ENCODE measurements around the gene STAT4.

STAT4 gene

GRCh38 chr2:191032588-191033429 lies 118.0 kb downstream of the STAT4 start:
- no peak overlapping the region for H3K4me3 ChIP-seq (ENCODE audit: low read depth, low read length)
- no peak for TF ChIP-seq CTCF (IDR thresholded peaks at IDR 0.05; ENCODE audit: low read depth, low read length)

GRCh38 chr2:191031256-191031655 lies 119.5 kb downstream of the STAT4 start:
- no peak for TF ChIP-seq CTCF (IDR thresholded peaks at IDR 0.05; ENCODE audit: low read depth, low read length)
- no peak overlapping the region for H3K4me3 ChIP-seq (ENCODE audit: low read depth, low read length)

GRCh38 chr2:191030521-191031154 lies 120.2 kb downstream of the STAT4 start:
- peak; percentile 42 for TF ChIP-seq CTCF (IDR thresholded peaks at IDR 0.05; ENCODE audit: low read depth, low read length)
- no peak overlapping the region for H3K4me3 ChIP-seq (ENCODE audit: low read depth, low read length)

GRCh38 chr2:191029280-191029950 lies 121.4 kb downstream of the STAT4 start:
- H3K4me3 ChIP-seq (ENCODE audit: low read depth, low read length): no peak overlapping the region
- no peak for TF ChIP-seq CTCF (IDR thresholded peaks at IDR 0.05; ENCODE audit: low read depth, low read length)

- no peak for TF ChIP-seq CTCF (IDR thresholded peaks at IDR 0.05; ENCODE audit: low read depth, low read length)
- no peak overlapping the region for H3K4me3 ChIP-seq (ENCODE audit: low read depth, low read length)
These were observed 124.4 kb downstream of the STAT4 start for GRCh38 chr2:191026377-191026776.

GRCh38 chr2:191025135-191025534 lies 125.7 kb downstream of the STAT4 start:
- no peak for TF ChIP-seq CTCF (IDR thresholded peaks at IDR 0.05; ENCODE audit: low read depth, low read length)

More at GRCh38 chr2:191025135-191025534, 125.7 kb downstream of the STAT4 start:
- no peak overlapping the region for H3K4me3 ChIP-seq (ENCODE audit: low read depth, low read length)

Measured in WI38 (cell line).